MM.1S (cell line): Measurements from ENCODE around the gene LRCH4.

Experiments used
- CTCF ChIP-seq: fragments of 300-600 bp; sonication (generic); IDR thresholded peaks from 2 replicates; pipeline ENCODE4 v1.5.1; 2016; ENCODE audit warnings: antibody characterized with exemption, low read length, mixed read lengths
- EZH2 ChIP-seq: fragments of 300-600 bp; sonication (generic); optimal IDR thresholded peaks from 2 replicates; pipeline ENCODE3; 2017; ENCODE audit warnings: low read depth, mild to moderate bottlenecking, antibody characterized with exemption, low read length, mixed read lengths
- EZH2phosphoT487 ChIP-seq: fragments of 300-600 bp; sonication (generic); IDR thresholded peaks from 2 replicates; pipeline ENCODE4 v1.6.1; 2018; ENCODE audit warnings: antibody characterized with exemption, low read length

- TF ChIP-seq EZH2 (no peak), CTCF (no peak), EZH2phosphoT487 (no peak)
Measured at GRCh38 chr7:100626530-100627237, 40.8 kb upstream of the LRCH4 start.
